RPMI8226 (cell line): ENCODE results near the gene DOK5.

Experiments used
- DNase-seq: peaks from one replicate; pipeline ENCODE4 v3.0.0-alpha.2; 2015

Gene DOK5

DNA sequence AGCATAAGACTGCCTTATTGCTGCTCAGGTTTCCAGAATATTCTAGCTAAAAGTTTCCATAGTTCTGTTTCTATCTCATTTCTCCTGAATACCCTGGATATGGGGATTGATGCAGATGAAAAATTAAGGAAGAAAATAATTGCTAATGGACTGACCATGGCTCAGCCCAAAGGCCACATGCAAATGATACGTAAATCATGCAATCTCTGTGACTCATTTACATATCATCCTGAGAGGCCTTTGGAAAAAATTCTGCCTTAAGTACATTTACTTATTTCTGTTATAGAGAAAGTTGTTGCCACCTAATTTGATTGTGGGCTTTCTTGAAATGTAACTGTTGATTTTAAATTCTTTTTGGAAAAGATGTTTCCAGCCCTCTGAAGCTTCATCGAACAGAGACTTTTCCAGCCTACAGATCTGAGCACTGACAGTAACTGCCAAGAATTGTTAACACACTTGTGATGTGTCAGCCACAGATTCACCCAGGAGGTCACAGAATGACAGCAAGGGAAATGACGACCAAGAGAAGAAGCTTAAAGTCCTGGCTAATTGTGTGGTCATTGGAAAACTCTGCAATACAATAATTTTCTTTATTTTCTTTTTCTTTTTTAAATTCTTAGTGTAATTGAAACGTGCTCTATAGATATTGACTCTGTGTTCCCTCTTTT lies 174.8 kb downstream of the DOK5 start:
- no peak for DNase-seq

GRCh38 chr20:54651252-54651651 lies 175.9 kb downstream of the DOK5 start:
- DNase-seq = no peak

GRCh38 chr20:54654450-54654849 lies 179.1 kb downstream of the DOK5 start:
- DNase-seq = no peak

DNA sequence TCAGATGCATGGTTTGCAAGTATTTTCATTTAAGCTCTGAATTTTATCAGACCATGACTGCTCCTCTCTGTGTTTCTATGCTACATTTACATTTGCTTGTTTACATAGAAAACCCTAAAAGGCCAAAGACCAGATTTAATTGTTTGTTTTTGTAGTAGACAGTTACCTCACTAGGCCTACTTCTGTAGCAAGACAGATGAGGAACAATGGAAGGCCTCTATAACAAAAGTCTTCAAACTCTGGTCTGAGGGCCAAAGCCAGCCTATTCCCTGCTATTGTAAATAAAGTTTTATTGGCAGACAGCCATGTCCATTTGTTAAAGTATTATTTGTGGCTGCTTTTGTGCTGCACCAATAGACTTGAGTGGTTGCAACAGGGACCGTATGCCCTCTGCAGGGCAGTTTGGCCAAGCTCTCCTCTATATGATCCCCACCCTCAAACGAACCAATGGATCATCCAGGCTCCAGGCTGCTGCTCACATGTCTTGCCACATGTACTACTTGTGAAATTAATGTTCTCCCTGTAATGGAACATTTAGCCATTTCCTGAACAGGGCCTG lies 182.0 kb downstream of the DOK5 start:
- DNase-seq = no peak

- no peak for DNase-seq
Observed at GRCh38 chr20:54658525-54658924, 183.1 kb downstream of the DOK5 start.

DNA sequence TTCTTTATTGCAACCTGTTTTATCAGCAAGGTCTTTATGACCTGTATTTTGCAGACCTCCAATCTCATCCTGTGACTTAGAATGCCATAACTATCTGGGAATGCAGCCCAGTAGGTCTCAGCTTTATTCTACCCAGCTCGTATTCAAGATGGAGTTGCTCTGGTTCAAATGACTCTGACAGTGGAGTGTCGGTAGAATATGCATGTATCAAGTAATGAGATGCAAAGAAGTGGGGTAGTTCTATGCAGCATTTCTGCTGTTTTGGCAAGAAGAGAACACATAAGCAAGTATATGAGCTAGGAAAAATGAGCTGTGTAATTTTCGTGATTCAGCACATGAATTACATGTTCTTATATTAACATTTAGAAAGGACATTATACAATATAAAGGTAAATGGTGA lies 185.9 kb downstream of the DOK5 start:
- DNase-seq = no peak

DNA sequence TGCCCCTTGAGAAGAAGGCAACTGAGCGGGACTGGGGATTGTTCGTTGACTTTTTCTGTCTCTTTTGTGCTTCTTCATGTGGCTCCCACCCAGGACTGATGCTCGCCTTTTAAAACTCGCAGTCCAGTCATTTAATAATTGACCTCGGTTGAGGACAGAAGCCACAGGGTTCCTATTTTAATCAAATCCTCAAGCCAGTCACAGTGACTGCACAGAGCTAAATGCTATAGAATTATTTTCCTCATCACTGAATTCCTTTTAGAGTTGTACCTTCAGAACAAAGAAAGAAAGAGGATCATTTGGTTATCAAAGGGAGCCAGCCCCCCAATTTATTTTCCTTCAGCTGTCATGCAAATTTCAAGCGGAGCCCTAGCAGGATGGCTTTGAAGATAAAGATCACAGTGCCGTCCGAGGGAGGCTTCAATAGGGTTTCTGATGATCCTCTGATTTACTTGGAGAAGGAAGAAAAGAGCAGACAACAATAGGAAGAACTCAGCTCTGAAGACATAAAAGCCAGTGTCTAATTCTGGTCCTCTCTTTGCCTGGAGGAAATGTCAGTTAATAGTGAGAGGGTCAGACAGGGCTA lies 186.6 kb downstream of the DOK5 start:
- no peak for DNase-seq

GRCh38 chr20:54665812-54666211 lies 190.4 kb downstream of the DOK5 start:
- DNase-seq = no peak

- DNase-seq = peak; percentile 56
Observed at GRCh38 chr20:54668271-54669039, 193.1 kb downstream of the DOK5 start.

DNA sequence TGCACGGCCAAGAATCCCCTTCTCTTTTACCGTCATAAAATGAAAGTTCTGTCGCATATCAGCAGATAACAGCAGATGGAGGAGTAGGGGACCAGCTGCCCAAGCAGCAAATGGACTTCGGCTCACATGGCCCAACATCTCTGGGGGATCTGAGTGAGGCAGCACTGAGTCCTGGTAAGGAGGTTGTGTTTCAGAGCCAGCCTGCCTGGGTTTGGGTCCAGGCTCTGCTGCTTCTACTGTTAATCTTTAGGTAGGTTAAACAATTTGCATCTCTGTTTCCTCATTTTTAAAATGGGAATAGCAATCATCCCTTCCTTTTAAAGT lies 193.6 kb downstream of the DOK5 start:
- no peak for DNase-seq

GRCh38 chr20:54678253-54678652 lies 202.9 kb downstream of the DOK5 start:
- no peak for DNase-seq

DNA sequence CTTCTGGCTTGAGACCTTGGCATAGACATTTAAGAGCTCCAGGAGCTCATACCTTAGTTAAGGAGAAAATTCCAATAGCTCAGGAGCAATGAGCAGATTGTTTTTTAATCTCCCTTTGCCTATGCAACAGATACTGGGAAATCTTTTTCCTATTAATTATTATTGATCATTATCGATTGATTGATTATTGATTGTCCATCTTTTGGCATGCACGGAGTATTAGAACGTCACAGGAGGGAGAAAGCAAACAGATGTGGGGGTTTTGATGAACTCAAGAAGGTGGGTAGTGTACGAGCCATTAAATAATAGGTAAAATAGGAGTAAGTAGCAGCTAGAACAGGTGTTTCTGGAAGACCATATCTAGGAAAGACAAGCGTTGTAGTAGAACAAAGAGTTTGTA lies 205.0 kb downstream of the DOK5 start:
- no peak for DNase-seq

DNA sequence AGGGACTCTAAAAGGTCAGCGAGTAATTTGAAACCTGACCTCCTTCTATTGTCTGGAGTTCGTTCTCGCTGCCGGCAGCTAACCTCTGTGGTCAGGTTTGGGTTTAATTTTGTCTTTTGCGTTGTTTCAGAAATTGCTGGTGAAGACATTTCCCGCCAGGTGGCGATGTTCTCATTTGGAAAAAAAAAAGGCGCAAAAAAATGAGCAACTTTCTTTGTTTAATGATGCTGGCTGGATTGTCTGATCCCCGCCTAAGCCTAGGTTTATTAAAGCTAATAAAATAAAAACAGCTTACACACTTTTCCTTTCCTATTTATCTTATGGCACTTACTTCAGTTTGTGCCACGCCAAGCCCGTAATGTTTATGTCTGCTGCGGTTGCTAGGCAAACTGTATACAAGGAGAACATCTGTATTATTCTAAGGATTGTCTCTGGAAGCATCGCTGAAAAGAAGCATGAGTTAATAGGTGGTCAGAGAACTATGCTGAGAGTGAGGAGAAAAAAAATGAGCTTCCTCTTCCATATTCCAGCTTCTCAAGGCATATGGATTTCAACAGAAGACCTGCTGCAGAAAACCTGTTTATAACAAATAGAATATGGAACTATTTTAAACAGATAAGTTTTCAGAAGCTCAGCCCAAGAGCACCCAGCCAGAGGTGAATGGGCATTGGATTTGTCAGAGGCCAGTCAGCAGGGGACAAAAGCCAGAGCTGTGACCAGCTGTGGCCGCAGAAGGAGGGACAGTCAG lies 205.7 kb downstream of the DOK5 start:
- peak; percentile 63 for DNase-seq

DNA sequence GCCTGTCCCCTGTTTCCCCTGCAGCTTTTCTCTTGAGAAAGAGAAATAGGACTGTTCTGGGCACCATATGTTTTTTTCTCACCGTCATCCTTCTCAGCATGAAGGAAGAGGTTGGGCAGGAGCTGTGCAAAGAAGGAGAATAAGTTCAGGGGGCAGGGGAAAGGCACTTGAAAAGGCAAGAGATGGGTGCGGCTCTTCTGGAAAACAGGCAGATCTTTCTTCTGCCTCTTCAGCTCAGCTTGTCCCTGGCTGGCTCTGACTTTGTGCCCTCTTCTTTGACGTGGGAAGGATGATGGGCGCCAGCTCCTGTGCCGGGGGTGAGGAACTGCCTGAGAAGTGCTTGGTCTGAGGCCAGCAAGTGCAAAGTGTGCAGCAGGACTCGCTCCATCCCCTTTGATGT lies 206.5 kb downstream of the DOK5 start:
- no peak for DNase-seq

- no peak for DNase-seq
Observed at GRCh38 chr20:54688476-54688875, 213.1 kb downstream of the DOK5 start.

GRCh38 chr20:54690323-54690722 lies 214.9 kb downstream of the DOK5 start:
- no peak for DNase-seq

- no peak for DNase-seq
Observed at GRCh38 chr20:54691327-54691726, 215.9 kb downstream of the DOK5 start.

GRCh38 chr20:54692168-54692887 lies 216.9 kb downstream of the DOK5 start:
- DNase-seq = no peak

- no peak for DNase-seq
Observed at GRCh38 chr20:54694516-54694915, 219.1 kb downstream of the DOK5 start.

DNA sequence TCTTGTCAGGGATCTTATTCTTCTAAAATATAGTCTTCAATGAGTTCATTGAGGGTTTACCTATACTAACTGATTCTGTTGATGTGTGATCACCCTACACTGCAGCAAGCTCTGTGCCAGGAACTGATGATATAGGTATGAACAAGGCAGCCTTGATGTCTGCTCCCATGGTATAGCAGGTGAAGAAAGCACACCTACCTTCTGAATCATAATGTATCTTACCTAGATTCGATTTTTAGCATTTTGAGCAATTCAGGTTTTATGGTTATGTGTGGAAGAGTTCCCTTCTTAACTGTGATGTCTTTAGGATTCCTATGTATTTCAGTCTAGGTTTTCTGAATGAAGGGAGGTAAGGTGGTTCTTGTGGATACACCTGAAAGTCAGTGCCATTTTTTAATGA lies 223.0 kb downstream of the DOK5 start:
- DNase-seq = no peak
